Daoy (cell line): Measurements from ENCODE around the gene SCAMP5. TPM values are rescaled to one million over a fixed set of nuclear protein-coding genes. Genes with fewer than 3 reads are reported as not detected.

ENCODE experiments used
- DNase-seq: peaks from one replicate; pipeline ENCODE4 v3.0.0-alpha.2; 2015; ENCODE audit warnings: low read depth
- total RNA-seq: library from RNA; depleted of rRNA; stranded (reverse); fragments of >200 nt; shearing (Covaris generic); gene quantifications from 2 replicates; pipeline ENCODE4 v1.2.3, GENCODE V29; 2014

Gene SCAMP5
- total RNA-seq, 1 experiment from 2014 or later, result 7.4 TPM

- DNase-seq, result peak; percentile 29
Observed at GRCh38 chr15:74977599-74977998, 17.8 kb upstream of the SCAMP5 start.

GRCh38 chr15:74978077-74978476 lies 17.3 kb upstream of the SCAMP5 start:
- DNase-seq, result no peak

DNA sequence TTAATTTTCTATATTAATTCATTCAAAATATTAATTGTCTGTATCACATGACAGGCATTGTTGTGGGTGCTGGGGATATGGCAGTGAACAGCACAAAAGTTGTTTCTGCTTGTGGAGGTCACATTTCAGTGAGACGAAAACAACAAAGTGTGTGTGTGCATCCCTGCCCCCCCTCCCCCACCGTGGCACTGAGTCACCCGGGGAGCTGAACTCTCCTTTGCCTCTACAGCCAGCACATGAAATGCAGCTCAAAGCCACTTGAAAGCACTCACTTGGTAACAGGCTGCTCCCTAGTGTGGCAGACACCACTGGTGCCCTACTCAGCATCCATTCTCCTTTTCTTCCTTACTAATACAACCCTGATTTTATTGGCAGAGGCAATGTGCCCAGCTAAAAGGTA lies 16.9 kb upstream of the SCAMP5 start:
- DNase-seq, result peak; percentile 63

DNA sequence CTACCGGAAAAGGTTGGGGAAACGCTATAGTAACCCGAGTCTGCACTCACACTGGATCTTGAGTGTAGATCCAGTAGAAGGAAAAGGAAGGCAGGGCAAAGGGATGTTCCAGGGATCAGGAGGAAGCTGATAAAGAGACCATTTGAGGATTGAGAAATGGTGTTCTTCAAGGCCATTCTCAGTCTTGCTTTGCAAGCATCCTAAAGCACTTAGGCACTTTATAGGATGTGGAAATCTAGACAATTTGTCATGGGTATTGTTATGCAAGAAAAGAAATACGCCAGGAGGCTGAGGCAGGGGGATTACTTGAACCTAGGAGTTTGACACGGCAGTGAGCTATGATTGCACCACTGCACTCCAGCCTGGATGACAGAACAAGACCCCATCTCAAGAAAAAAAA lies 13.2 kb upstream of the SCAMP5 start:
- no peak for DNase-seq

GRCh38 chr15:74983725-74984231 lies 11.6 kb upstream of the SCAMP5 start:
- DNase-seq, result peak; percentile 74

DNA sequence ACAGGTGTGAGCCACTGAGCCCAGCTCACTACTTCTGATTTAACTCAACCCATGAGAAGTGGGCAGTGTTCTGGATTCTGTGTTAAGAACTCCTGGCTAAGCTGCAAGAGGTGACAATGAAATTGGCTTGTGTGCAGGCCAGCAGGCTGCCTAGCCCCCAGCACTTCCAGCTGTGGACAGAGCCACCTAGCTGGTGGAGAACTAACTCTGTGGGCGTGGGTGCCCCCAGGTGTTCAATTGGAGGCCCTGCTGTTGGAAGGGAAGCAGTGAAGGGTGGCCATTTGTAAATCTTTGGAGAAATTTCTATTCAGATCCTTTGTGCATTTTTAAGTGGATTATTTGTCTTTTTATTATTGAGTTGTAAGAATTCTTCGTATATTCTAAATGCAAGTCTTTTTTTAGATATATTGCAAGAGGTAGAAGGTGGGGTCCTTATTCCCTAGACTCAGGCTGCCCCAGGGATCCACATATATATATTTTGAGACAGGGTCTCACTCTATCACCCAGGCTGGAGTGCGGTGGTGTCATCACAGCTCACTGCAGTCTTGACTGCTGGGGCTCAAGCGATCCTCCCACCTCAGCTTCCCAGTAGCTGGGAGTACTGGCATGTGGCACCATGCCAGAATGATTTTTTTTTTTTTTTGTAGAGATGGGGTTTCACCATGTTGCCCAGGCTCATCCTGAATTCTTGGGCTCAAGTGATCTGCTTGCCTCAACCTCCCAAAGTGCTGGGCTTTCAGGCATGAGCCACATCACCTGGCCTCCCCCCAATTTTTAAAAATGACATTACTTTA lies 7.2 kb upstream of the SCAMP5 start:
- peak; percentile 60 for DNase-seq

- DNase-seq, result no peak
Observed at GRCh38 chr15:74989527-74989926, 5.8 kb upstream of the SCAMP5 start.

GRCh38 chr15:74992619-74993018 lies 2.7 kb upstream of the SCAMP5 start:
- DNase-seq, result no peak

DNA sequence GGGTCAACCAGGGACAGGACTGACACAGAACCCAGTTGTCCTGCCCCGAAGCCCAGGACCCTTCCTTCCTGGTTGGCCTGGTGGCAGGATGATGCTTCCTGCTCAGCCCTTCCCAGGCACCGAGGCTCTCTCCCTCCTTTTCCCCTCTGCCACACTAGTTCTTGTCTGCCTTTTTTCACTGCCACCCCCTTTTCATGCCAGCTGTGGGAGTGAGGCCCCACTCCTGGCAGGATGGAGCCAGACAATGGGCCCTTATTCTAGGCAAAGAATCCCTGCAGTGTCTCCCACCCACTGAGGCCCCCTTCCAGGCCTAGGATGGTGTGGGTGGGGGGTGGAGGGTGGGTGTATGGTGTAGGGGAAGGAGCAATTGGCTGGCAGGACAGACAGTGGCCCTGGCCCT lies 1.1 kb upstream of the SCAMP5 start:
- DNase-seq, result no peak

GRCh38 chr15:74994685-74995084 lies 678 bp upstream of the SCAMP5 start:
- no peak for DNase-seq

- DNase-seq, result peak; percentile 23
Observed at GRCh38 chr15:74995779-74996765, 709 bp downstream of the SCAMP5 start.

GRCh38 chr15:74997141-74997540 lies 1.8 kb downstream of the SCAMP5 start:
- no peak for DNase-seq

GRCh38 chr15:74997543-74997942 lies 2.2 kb downstream of the SCAMP5 start:
- no peak for DNase-seq

DNA sequence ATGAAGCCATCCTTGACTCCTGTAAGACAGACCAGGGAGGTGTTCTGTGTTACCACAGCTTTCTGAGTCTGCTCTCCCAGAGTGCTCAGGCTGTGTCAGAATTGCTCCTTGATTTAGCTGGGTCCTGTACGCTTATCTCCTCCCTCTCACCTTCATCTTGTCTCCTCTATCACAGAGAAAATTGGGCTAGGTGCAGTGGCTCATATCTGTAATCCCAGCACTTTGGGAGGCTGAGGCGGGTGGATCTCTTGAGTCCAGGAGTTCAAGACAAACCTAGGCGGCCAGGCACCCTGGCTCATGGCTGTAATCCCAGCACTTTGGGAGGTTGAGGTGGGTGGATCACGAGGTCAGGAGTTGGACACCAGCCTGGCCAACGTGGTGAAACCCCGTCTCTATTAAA lies 5.9 kb downstream of the SCAMP5 start:
- DNase-seq, result no peak

DNA sequence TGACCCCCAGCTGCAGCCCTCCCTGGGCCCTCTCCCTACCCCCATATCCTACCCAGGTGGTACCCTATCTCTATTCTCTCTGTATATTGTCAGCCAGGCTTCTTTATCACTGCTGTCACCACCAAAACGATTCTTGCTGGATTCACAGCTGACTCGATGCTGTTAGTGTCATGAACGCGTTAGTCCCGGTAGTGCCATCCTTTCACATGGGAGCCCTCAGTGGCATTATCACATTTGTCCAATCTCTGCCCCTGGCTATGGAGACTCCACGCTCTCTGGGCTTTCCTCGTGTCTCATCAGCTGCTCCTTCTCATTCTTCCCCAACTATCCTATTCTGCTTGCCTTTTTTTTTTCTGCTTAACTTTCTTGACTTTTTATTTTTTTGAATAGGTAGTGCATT lies 7.0 kb downstream of the SCAMP5 start:
- no peak for DNase-seq

- no peak for DNase-seq
Observed at GRCh38 chr15:75007216-75007615, 11.9 kb downstream of the SCAMP5 start.

GRCh38 chr15:75008221-75008625 lies 12.9 kb downstream of the SCAMP5 start:
- DNase-seq, result no peak

- no peak for DNase-seq
Observed at GRCh38 chr15:75008629-75009326, 13.4 kb downstream of the SCAMP5 start.

DNA sequence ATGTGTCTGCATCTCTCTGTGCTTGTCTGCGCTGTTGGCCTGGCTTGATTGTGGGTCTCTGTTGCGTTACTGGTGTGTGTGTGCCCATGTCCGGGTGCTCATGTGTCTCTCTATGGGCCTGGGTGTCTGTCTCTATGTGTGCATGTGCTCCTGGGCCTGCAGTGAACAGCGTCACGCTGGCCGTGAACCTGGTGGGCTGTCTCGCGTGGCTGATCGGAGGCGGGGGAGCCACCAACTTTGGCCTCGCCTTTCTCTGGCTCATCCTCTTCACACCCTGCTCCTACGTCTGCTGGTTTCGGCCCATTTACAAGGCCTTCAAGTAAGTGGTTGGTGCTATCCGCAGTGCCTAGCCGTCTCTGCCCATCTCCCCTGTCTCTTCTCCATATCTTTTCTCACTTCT lies 21.1 kb downstream of the SCAMP5 start:
- DNase-seq, result no peak

DNA sequence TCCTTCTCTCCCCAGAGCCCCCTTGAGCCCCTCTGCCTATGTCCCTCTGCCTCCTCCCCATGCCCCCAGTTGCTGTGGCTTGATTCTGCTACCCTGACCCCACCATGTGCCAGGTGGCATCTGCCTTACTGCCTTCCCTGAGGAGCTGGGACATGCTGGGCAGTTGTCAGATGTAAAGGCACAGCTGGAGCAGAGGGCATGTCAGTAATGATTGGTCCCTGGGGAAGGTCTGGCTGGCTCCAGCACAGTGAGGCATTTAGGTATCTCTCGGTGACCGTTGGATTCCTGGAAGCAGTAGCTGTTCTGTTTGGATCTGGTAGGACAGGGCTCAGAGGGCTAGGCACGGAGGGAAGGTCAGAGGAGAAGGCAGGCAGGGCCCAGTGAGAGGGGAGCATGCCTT lies 24.6 kb downstream of the SCAMP5 start:
- no peak for DNase-seq

DNA sequence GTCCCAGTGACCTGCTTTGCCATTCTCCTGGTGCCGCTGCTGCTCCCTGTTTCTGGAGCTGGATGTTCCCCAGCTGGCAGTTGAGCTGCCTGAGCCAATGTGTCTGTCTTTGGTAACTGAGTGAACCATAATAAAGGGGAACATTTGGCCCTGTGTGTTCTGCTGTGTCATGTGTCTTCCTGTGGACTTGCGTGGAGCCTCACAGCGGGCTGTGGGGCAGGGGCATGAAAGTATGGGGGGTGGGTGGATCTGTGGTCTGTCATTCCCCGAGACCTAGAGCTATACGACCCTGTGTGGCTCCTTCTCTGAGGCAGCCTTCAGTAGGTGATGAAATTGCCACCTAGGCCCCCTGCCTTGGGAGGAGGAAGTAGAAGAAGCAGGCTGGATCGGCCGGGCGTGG lies 26.0 kb downstream of the SCAMP5 start:
- DNase-seq, result no peak

GRCh38 chr15:75022783-75023180 lies 27.4 kb downstream of the SCAMP5 start:
- DNase-seq, result no peak
